Esophagus muscularis mucosa (tissue), 4 donors: Measurements from ENCODE around the gene FAR2. TPM values are rescaled to one million over a fixed set of nuclear protein-coding genes. Genes with fewer than 3 reads are reported as not detected.

Experiments
- DNase-seq: peaks from one replicate; pipeline ENCODE4 v3.0.0-alpha.2; 2017; ENCODE audit errors: extremely low spot score
- H3K27ac ChIP-seq, 4 donors: fragments of 200-600 bp; sonication (generic); replicated peaks in 1 of 4; 1 replicate in 3 of 4; 2 replicates in 1 of 4; pipeline ENCODE4 v1.5.1; 2016 to 2019; ENCODE audit warnings: mild to moderate bottlenecking in 1 of 4
- H3K27me3 ChIP-seq, 4 donors: fragments of 200-600 bp; sonication (generic); one replicate each; pipeline versions ENCODE4 v1.5.1 to v1.6.0; 2016 to 2019
- H3K36me3 ChIP-seq, 4 donors: fragments of 200-600 bp; sonication (generic); one replicate each; pipeline ENCODE4 v1.5.1; 2016 to 2019
- H3K4me1 ChIP-seq, 4 donors: fragments of 200-600 bp; sonication (generic); one replicate each; pipeline ENCODE4 v1.5.1; 2016 to 2019
- H3K4me3 ChIP-seq, 4 donors: fragments of 200-600 bp; sonication (generic); 1 replicate in 2 of 4; 2 replicates in 2 of 4; pipeline ENCODE4 v1.5.1; 2016 to 2019; ENCODE audit warnings: mild to moderate bottlenecking in 4 of 4, moderate library complexity in 1 of 4
- H3K9me3 ChIP-seq, 4 donors: fragments of 200-600 bp; sonication (generic); 1 replicate in 3 of 4; 2 replicates in 1 of 4; pipeline ENCODE4 v1.5.1; 2016 to 2019
- CTCF ChIP-seq, 3 experiments: fragments of 200-600 bp in 2 of 3; fragments of 450-650 bp in 1 of 3; sonication (generic) in 2 of 3; IDR thresholded peaks; one replicate each; pipeline ENCODE4 v1.5.1; 2017 to 2019; ENCODE audit warnings: antibody characterized with exemption in 3 of 3, mild to moderate bottlenecking in 2 of 3, moderate library complexity in 1 of 3
- EP300 ChIP-seq: sonication (generic); formaldehyde crosslinking; IDR thresholded peaks from one replicate; pipeline ENCODE4 v1.6.1; 2017; ENCODE audit warnings: antibody characterized with exemption
- POLR2A ChIP-seq: fragments of 450-650 bp; IDR thresholded peaks from one replicate; pipeline ENCODE4 v1.6.1; 2017; ENCODE audit warnings: antibody characterized with exemption, moderate library complexity, mild to moderate bottlenecking, low read depth
- POLR2AphosphoS5 ChIP-seq, 2 donors: sonication (generic); formaldehyde crosslinking; IDR thresholded peaks; one replicate each; pipeline ENCODE4 v1.6.1; 2017; ENCODE audit warnings: antibody characterized with exemption in 2 of 2
- WGBS: methylation state at CpG from one replicate; pipeline ENCODE4 v1.1.5; 2018; 5-methylcytosine and 5-hydroxymethylcytosine counted together
- intact Hi-C: fragments of 100-400 bp; cut with DNase I; formaldehyde crosslinking; loops from one replicate; pipeline ENCODE4 v1.15.1; 2023
- total RNA-seq, 4 donors: library from RNA; depleted of rRNA; stranded (reverse); fragments of >200 nt; gene quantifications; one replicate each; pipeline versions ENCODE4 v1.1.0 to v1.2.1, GENCODE V29; 2016

FAR2 gene
- total RNA-seq, 4 donors from 2014 or later = 11.6 to 15.0 (median 11.9) TPM

GRCh38 chr12:29146196-29146595 lies 2.9 kb upstream of the FAR2 start:
- intact Hi-C loops = loop anchor here (5.0 to 10.0 kb wide), 2 partner anchors 96 to 169 kb away; no protein-coding TSS in a partner anchor
- Histone ChIP-seq H3K36me3 (no peaks in the 10 kb centered on the region), H3K9me3 (no peaks in the 10 kb centered on the region), H3K27me3 (no peaks in the 10 kb centered on the region), H3K4me1 (peaks cover 4 to 23% (median 22%) of the 10 kb centered on the region in 4 donors), H3K4me3 (no peak overlapping the region), H3K27ac (no peak overlapping the region)
- TF ChIP-seq CTCF (IDR thresholded peaks at IDR 0.05) = no peak
- TF ChIP-seq POLR2A = no peak
- no peak for DNase-seq

- H3K4me3 ChIP-seq = peak overlapping the region; percentile 81 to 91 (median 88)
- H3K9me3 ChIP-seq = no peaks in the 10 kb centered on the region
- no peaks in the 10 kb centered on the region for H3K27me3 ChIP-seq
- peaks cover 4 to 36% (median 33%) of the 10 kb centered on the region in 4 donors for H3K4me1 ChIP-seq
- DNase-seq = no peak
- peak overlapping the region; percentile 84 to 90 (median 88) for H3K27ac ChIP-seq
- TF ChIP-seq POLR2AphosphoS5 (IDR thresholded peaks at IDR 0.05) = peak in 1 of 2 donors; percentile 43
- no peak for TF ChIP-seq POLR2A
- no peaks in the 10 kb centered on the region for H3K36me3 ChIP-seq
- intact Hi-C loops = loop anchor here (5.0 to 10.0 kb wide), 2 partner anchors 94 to 167 kb away; no protein-coding TSS in a partner anchor
- 14% methylated on average over 14 of the region's 14 CpGs for WGBS
These were observed 1.1 kb upstream of the FAR2 start for GRCh38 chr12:29147731-29148595.

- WGBS = 3% methylated on average over 10 of the region's 10 CpGs
- TF ChIP-seq POLR2A = no peak
- TF ChIP-seq POLR2AphosphoS5 (IDR thresholded peaks at IDR 0.05) = no peak
- no peak for TF ChIP-seq EP300
- TF ChIP-seq CTCF (IDR thresholded peaks at IDR 0.05) = no peak
These were observed 525 bp upstream of the FAR2 start for GRCh38 chr12:29148596-29148910.

GRCh38 chr12:29149691-29150281 lies 708 bp downstream of the FAR2 start:
- intact Hi-C loops = loop anchor here (5.0 to 10.0 kb wide), 2 partner anchors 93 to 165 kb away; no protein-coding TSS in a partner anchor
- Histone ChIP-seq H3K4me1 (peaks cover 4 to 50% (median 42%) of the 10 kb centered on the region in 4 donors), H3K27me3 (no peaks in the 10 kb centered on the region), H3K4me3 (peak overlapping the region; percentile 81 to 91 (median 88)), H3K9me3 (no peaks in the 10 kb centered on the region), H3K36me3 (no peaks in the 10 kb centered on the region), H3K27ac (peak overlapping the region; percentile 84 to 90 (median 88))
- DNase-seq = no peak
- no peak for TF ChIP-seq EP300
- TF ChIP-seq POLR2AphosphoS5 (IDR thresholded peaks at IDR 0.05) = no peak
- no peak for TF ChIP-seq POLR2A
- no peak for TF ChIP-seq CTCF (IDR thresholded peaks at IDR 0.05)
- 37% methylated on average over 12 of the region's 34 CpGs for WGBS

More at GRCh38 chr12:29148596-29148910, 525 bp upstream of the FAR2 start:
- Histone ChIP-seq H3K4me1 (peaks cover 4 to 42% (median 39%) of the 10 kb centered on the region in 4 donors), H3K27ac (peak overlapping the region; percentile 84 to 90 (median 88)), H3K36me3 (no peaks in the 10 kb centered on the region), H3K4me3 (peak overlapping the region; percentile 81 to 91 (median 88)), H3K27me3 (no peaks in the 10 kb centered on the region), H3K9me3 (no peaks in the 10 kb centered on the region)
- intact Hi-C loops = loop anchor here (5.0 to 10.0 kb wide), 2 partner anchors 94 to 166 kb away; no protein-coding TSS in a partner anchor
- no peak for DNase-seq

- Histone ChIP-seq H3K36me3 (no peaks in the 10 kb centered on the region), H3K4me1 (peaks cover 4 to 51% (median 44%) of the 10 kb centered on the region in 4 donors), H3K9me3 (no peaks in the 10 kb centered on the region), H3K27ac (peak overlapping the region in 2 of 4 donors; percentile 90), H3K27me3 (no peaks in the 10 kb centered on the region), H3K4me3 (peak overlapping the region in 3 of 4 donors; percentile 81 to 91 (median 88))
- intact Hi-C loops = no loop called here
- TF ChIP-seq POLR2AphosphoS5 (IDR thresholded peaks at IDR 0.05) = no peak
- no peak for TF ChIP-seq CTCF (IDR thresholded peaks at IDR 0.05)
- no peak for TF ChIP-seq EP300
- no peak for TF ChIP-seq POLR2A
- DNase-seq = no peak
- WGBS = 94% methylated on average over 7 of the region's 7 CpGs
These were observed 1.4 kb downstream of the FAR2 start for GRCh38 chr12:29150462-29150861.
